Activated CD4-positive, alpha-beta T cell treated with anti-CD3 and anti-CD28 coated beads, Interleukin-2, amount 50 U/mL, for 4 hours (primary cell): ENCODE measurements around the gene CCDC34.

Source experiments
- DNase-seq, 2 experiments: peaks; one replicate each; pipeline ENCODE4 v3.0.0-alpha.2; 2020

CCDC34 gene

DNA sequence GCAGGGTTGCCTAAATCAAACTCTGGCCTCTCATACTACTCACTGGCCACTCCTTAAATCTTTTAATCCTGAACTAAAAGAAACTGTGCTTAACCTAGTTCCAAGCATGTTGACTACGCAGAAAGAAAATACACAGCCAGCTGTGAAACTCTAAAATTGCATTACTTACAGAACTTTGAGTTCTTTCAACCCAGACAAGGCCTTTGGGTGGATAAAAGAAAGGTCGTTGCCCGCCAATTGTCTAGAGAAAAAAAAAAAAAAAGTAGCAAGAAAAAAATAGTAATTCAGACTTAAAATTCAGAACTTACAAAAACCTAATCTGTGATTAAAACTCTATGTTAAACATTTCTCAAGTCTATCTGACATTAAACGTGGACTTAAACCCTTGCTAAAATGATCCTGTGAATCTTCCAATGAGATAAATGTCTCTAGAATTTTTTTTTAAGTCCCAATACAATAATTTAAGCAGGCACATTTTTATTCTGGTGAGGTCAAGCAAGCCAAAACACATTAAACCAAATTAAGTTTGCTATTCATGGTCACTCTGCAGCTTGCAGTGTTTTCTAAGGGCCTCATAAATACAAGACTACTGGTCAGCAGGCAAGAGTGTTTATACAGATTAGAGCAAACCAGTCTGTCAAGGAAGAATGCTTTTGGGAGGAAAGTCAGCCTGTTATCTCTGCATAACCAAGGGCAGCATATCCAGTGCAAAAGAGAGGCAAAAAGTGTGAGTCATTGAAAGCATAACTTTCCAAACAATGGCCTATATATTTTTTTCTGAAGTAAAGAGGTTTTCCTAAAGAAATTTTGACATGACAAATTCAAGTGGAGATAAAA, 29.5 kb upstream of the CCDC34 start:
- no peak for DNase-seq

DNA sequence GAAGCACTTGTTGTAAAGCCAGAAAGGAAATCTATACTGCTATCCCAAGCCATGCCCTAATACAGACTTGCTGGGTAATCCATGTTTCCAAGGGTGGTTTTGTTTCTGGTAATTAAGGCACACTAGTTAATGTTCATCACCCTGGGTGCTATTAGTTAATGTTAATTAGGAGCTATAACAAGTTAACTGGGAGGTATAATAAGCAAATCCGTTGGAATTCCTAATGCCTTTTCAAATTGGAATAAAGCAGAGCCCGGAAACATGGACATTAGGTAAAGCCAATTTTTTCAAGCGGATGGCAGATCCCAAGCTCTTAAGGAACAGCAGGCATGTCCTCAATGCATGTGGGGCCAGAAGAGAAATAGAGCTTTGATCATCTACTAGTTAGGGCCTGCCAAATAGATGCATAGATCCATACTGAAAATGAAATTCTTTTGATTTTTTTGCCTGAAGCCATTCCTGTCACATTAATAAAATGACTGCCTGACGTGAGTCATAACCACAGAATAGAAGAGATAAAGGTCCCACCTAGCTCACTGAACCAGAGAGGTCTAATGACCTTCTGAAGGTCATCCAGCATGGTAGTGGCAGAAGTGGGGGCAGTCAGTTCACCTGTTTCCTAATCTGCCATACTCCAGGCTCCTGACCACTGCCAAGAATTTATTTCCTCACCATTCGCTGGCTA, 28.5 kb upstream of the CCDC34 start:
- DNase-seq: no peak

DNA sequence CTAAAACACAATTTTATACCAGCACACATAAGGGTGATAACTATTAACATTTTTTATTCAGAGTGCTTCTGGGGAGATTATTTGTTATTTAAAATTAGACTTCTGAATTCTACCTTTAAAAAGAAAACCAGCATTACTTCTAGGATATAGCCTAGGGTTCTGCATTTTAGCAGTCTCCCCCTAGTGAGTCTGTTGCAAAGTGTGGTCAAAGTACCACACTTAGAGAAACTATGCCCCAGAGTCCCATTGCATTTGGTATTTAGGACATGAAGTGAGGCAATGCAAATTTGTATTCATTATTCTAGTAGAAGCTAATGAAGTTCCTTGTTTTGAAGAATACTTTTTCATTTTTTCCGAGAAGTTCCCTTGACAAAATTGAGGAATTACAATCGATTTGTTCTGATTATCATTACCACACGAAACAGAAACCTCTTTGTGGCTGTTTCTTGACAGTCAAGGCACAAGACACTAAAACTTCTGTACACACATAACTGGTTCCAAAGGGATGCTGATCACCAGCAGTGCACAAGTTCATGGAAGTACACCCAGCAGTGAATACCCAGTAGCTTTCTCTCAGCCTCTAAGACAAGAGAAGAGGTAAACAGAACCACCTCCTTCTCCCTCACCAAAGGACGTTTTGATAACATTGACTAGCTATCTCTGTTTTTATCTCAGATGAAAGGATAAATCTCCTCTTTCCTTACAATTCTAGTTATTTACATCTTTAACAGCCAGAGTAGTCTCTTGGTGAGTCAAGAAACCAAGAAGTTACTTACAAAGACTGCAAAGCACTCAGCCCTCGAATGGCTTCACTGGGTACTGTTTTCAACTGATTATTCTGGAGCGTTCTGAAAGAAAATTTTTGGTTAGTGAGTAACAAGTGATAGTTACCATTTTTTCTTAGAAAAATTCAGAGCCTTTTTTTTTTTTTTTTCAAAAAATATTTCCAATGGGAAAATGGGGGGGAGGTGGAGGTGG, 27.6 kb upstream of the CCDC34 start:
- no peak for DNase-seq

DNA sequence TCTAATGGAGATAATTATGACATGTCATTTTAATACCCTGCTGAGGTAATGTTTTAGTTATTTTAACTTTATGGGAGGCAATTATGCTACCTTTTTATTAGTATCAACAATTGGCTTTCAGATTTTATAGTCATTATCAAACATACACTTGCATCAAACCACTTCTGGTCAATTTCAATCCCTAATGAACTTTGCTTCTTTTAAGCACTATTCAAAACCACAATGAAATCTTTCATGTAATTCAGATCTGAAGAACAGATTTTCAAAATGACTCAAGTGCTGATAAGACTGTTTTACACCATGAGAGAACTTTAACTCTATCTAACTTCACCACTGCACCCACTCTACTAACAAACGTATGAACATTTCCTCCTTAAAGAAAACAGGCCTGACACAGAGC, 25.9 kb upstream of the CCDC34 start:
- DNase-seq: no peak

DNA sequence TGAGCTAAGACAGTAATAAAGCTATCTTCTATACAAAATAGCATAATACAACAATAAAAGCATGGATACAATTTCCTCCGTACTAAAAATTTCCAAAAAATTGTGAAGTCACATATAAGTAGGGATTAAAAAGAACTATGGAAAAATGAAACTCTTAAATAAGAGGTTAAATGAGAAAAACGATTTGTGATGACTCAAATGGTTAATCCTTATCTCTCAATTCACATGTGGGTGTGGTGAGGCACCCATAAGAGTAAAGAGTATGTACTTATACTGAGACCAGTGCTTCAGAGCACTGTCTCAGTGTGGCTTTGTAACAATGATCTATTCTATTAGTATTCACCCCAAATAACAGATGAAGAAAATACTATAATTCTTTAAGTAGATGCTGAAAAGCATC, 25.0 kb upstream of the CCDC34 start:
- no peak for DNase-seq

DNA sequence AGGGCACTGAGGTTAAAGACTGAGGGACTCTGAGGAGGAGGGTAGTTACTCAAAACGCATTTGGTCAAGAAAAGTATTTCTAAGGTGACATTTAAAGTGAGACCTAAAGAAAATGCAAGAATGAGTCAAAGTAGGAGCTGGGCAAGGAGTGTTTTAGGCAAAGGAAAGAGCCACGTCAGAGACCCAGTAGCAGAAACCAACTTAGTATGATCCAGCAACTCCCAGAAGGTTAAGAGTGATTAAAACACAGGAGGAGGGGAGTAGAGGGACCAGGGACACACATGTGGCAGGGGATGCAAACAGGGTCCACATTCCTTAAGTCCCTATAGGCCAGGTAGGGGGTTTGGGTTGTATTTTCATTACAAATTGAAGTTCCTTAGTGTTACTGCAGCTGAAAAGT, 24.3 kb upstream of the CCDC34 start:
- DNase-seq: no peak

DNA sequence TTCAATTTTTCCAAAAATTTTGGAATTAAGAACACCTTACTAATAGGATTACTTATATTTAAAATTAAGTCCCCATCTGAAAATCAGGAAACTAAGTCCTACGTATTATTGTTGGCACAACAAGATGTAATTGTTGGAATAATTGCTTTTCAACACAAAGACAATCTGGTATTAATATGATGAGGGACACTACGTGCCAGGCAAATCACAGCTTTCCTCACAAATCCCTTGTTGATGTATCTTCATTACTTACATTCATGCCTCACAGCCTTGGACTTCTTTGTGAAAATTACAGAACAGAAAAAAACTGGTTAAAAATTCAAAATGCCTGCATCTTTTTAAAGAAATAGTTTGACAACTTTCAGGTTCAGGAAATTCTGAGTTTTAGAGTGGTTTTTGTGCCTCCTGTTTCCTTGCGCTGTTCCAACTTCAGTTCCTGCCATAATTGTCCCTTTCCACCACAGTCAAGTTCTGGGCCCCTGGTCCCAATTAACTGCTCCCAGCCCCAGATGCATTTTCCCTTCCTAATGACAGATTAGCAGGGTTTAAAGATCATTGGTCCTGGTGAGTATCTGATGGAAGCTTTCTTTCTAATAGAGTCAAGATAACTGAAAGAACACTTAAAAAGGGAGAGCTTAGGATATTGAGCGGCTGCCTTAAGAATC, 23.3 kb upstream of the CCDC34 start:
- DNase-seq: no peak

DNA sequence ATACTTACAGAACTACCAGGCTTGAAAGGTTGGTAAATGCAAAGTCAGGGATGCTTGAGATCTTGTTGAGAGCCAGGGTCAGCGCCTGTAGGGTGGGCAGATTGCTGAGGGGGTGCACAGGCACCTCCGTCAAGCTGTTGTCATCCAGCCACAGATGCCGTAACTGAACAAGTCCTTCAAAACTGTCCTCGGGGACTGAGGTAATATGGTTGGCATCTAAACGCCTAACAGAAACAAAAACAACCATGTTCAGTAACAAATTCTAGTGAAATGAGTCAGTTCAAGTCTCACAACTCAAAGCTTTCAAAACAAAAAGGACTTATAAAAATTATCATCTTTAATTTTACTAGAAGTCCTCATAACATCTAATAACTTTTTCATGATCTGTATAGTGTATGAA, 22.2 kb upstream of the CCDC34 start:
- no peak for DNase-seq

DNA sequence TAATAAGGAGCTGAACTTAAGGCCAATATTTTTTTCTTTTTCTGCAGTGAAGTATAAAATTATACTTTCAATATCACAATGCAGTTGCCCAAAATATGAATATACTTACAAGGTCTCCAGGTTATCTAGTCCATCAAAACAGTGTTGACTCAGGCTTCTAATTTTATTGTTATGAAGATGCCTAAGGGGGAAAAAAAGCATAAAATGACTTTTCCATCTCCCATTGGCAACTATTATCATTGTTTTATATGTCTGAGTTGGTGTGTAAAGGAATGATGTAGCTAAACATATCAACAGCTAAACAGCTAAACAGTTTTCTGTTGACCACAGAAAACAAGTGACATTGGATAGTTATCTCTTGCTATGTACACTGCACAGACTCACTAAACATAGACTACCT, 21.2 kb upstream of the CCDC34 start:
- DNase-seq: no peak

DNA sequence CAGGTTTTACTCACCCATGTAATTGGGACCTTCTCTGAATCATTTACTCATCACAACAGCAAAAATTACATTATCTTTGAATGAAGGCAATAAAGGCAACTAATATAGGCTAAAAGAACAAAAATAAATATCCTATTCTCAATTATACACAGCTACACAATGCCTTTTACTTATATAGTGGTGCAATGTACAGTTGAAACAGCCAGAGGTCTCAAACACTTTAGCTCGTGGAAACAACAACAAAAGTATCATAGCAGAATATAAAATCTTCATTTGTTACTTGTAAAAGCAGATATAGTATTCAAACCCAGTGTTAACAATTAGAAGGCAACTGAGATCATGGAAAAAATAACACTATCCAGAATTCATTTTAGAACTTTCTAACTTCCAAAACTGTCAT, 20.6 kb upstream of the CCDC34 start:
- DNase-seq: no peak

DNA sequence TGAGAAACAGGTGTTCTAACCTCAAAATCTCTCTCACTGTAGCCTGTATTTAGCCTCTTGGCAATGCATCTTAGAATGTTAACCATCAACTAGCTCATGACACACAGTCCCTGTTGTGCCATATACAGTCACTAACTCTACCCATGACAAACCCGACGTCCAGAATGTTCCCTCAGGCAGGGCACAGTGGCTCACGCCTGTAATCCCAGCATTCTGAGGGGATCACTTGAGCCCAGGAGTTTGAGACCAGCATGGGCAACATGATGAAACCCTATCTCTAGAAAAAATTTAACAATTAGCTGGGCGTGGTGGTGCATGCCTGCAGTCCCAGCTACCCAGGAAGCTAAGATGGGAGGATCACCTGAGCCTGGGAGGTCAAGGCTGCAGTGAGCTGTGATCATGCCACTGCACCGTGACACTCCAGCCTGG, 18.2 kb upstream of the CCDC34 start:
- no peak for DNase-seq

DNA sequence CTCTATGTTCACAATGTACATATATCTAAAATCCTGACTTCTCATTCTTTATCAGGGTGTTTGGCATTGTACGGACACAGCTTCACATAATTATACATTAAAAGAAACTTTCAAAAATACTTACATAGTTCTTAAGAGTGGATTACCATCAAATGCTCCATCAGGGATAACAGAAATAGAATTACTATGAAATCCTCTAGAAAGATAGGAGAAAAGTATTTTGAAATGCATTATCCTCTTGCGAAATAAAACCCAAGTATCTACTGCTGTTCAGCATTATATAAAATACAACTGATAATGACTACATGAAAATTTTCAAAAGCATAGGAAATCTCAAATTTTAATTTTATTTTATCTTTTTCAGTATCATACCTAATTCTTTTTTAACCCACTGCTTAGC, 17.8 kb upstream of the CCDC34 start:
- DNase-seq: no peak

DNA sequence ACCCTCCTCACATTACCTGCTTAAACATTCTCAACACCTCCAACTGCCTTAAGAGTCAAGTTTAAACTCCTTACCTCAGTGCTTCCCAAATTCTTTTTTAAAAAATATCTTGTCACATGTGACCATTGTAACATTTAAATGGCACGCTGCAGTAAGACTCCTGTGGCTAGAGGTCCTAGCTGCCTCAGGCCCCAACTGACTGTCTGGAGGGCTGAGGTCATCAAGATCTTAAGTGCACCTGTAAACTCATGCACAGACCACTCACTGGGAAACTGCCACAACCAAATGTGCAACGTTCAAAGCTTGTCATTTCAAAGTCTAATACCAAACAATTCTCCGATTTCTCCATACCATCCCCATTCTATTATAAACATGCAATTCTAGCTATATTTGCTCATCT, 16.4 kb upstream of the CCDC34 start:
- DNase-seq: no peak

DNA sequence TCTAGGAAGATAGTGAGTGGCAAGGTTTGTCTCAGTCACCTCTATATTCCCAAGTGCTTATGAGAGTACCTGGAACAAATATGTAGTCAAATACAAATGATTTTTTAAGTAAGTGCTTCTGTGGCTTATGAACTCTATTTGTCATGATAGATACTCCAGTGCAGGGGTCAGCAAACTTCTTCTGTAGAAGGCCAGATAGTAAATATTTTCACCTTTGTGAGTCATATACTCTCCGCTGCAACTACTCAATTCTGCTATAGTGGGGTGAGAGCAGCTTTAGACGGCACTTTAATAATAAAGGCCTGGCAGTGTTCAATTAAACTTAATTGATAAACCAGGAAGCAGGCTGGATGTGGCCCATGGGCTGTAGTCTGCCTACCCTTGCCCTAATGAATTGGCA, 12.4 kb upstream of the CCDC34 start:
- DNase-seq: no peak

DNA sequence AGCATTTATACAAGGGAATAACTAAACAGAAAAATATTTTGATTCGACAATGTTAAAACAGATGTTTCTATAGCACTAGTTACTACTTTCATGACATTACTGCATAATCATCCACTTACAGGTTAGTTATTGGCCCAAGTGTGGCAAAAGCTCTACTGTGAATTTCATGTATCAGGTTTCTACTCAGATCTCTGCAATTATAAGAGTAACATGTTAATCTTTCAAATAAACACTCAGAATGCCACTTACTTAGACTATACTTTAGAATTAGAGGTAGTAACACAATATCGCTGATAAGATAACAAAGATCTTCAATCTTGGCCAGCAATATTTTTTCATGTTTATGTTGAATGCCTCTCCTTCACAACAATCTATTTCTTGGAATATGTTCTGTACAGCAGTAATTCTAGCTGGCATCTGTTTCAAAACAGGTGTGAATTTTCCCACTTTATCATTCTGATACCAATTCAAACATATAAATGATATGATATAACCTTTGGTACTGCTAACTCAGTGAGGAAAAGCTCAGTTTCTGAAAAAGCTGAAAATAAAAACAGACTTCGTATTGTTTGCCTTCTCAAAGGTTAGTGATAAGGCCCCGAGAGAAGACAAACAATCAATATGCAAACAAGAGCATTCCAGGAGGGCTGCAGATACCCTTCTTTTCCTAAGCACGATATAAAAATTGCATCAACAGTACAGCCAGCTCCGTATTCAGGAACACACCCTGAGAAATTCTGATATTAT, 11.0 kb upstream of the CCDC34 start:
- DNase-seq: no peak

DNA sequence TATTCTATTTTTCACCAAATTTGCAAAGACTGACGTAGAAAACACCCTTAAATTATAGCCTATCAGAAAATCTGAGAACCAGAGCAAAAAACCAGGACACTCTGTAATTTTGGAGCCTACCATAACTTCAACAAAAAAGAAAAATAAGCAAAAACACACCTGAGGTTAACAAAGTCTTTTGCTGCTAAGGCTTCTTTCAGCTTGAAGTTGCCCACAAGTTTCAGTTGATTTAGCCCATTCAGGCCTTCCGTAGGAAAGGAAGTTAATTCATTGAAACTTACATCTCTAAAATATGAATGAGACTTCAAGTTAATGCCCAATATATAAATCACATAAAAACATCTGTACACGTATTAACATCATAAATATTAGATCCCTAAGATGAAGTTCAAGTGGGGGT, 10.4 kb upstream of the CCDC34 start:
- DNase-seq: no peak

DNA sequence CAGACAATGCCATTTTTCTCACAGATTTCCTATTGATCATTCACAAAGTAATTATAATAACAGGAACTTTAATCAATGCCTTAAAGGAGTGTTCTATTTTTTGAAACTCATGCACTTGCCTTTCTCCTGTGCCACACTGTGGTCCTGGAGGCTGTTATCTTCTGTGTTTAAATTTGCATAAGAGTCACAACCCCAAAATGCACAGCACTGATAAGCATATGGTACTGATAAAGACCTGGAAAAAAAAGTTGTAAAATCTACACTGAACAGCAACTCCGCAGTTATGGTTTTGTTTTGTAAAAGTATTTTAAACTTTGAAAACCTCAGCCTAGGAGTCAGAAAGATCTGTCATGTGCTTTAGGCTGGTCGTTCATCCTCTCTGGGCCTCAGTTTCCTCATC, 9.1 kb upstream of the CCDC34 start:
- no peak for DNase-seq

DNA sequence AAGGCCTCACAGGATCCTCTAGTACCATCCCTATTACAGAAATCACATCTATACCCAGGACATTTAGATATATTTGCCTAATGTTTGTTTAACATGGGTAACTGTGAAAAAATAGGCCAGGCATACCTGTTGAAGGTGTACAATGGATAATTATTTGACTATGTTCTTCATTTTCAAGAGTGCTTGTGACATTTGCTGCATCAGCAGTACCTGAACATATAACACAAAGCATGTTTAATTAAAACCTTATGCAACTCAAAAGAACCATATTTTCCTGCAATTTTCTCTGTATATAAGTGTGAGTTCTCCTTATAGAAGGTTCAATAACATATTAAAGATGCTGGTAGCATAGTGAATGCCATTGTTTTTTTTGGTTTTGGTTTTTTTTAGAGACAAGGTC, 8.5 kb upstream of the CCDC34 start:
- no peak for DNase-seq

DNA sequence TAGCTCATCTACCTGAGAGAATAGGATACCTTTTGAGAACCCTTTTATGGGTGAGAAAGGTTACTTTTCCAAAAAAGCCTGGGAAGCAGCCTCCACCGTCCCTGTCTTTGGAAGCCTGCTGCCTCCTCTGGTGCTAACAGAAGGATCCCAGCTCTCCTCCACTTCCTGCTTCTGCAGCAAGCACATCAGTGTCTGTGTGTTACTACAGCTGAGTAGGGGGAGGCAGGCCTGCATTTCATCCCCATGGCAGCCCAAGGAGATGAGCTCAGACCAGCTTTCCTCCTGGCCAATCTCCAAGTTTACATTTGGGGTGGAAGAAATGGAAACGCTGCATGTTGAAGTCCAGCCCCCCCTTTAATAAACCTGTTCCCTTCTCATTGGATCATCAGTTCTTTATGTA, 7.4 kb upstream of the CCDC34 start:
- DNase-seq: no peak

DNA sequence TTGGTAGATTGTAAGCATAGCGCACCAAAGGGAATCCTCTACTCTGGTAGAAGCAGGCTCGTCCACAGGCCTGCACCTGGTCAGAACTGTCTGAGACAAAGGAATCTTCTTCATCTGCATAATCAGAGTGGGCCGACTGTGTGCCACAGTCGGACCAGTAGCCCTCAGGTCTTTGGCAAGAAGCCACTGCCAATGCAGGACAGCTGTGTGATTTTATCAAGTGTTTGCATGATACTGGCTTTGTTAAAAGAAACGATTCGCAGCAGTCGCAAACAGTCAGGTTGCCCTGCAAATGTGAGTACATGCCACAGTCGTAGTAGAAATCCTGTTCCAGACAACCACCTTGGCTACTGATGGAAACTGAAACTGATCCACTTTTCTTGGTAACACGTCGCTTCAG, 4.9 kb upstream of the CCDC34 start:
- DNase-seq: no peak

DNA sequence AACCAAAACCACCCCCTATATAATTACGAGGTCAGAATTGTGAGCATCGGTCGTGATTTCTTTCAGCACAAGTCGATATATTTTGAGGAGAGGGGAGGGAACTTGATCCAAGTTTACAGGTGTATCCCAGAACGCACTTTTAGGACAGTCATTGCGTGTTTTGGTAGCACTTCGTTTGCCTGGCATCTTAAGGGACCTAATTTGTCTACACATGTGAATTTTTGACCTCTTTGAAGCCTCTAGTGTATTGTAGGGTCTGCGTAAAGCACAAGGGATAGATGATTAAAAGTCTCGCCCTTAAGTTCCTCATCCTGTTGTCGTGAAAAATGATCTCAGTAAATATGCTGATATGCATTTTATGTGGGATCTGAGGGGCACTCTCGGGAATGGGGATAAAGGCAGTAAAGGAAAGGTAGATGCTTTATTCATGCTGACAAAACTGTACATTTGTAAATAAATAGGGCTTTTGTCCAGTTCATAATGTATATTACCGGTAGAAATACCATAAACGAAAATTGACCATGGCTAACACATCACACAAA, 632 bp upstream of the CCDC34 start:
- DNase-seq: no peak
